ENCODE data around the gene SPON2. TPM values are rescaled to one million over a fixed set of nuclear protein-coding genes. Genes with fewer than 3 reads are reported as not detected.

SPON2 gene
- total RNA-seq, 1 experiment from 2014 or later = 3.1 TPM

GRCh38 chr4:1155314-1155713, 17.1 kb downstream of the SPON2 start:
- H3K27me3 ChIP-seq (replicated peaks; ENCODE audit: control insufficient read depth, insufficient read depth, low read length) = no peaks in the 10 kb centered on the region
- Mint-ChIP-seq H3K27ac (ENCODE audit: unreplicated experiment) (no peak overlapping the region), H3K36me3 (ENCODE audit: insufficient read depth, unreplicated experiment) (no peaks in the 10 kb centered on the region), H3K27me3 (ENCODE audit: insufficient read depth, unreplicated experiment) (peaks cover 17% of the 10 kb centered on the region), H3K4me3 (ENCODE audit: unreplicated experiment) (no peak overlapping the region), H3K4me1 (ENCODE audit: low read depth, unreplicated experiment) (no peaks in the 10 kb centered on the region), H3K9me3 (ENCODE audit: unreplicated experiment) (no peaks in the 10 kb centered on the region)
- peaks cover 7% of the 10 kb centered on the region for H3K9me3 ChIP-seq
- H3K4me3 ChIP-seq (ENCODE audit: low read depth, low read length) = no peak overlapping the region
- no peak for DNase-seq
- no peaks in the 10 kb centered on the region for H3K36me3 ChIP-seq (ENCODE audit: control insufficient read depth, insufficient read depth, low read length)
- H3K4me1 ChIP-seq = no peaks in the 10 kb centered on the region
- BruUV-seq (replicated peaks) = no TSS peak
- POLR2A ChIA-PET = interaction anchor here (0.6 kb wide), 1 partner anchor 193 kb away, joined by 4 read pairs; no protein-coding TSS in a partner anchor
- no peak for TF ChIP-seq CTCF (IDR thresholded peaks at IDR 0.05; ENCODE audit: insufficient read depth in 1 of 2, low read depth in 1 of 2, low read length in 1 of 2, severe bottlenecking in 1 of 2, unreplicated experiment in 1 of 2)
- CTCF ChIA-PET = no interaction called here
- intact Hi-C loops (cut with micrococcal nuclease; ENCODE audit: unreplicated experiment) = no loop called here

- BruUV-seq (replicated peaks) = no TSS peak
- Histone ChIP-seq H3K27me3 (replicated peaks; ENCODE audit: control insufficient read depth, insufficient read depth, low read length) (no peaks in the 10 kb centered on the region), H3K36me3 (ENCODE audit: control insufficient read depth, insufficient read depth, low read length) (no peaks in the 10 kb centered on the region), H3K4me3 (ENCODE audit: low read depth, low read length) (no peak overlapping the region), H3K9me3 (peaks cover 7% of the 10 kb centered on the region), H3K4me1 (no peaks in the 10 kb centered on the region)
- Mint-ChIP-seq H3K4me3 (ENCODE audit: unreplicated experiment) (no peak overlapping the region), H3K4me1 (ENCODE audit: low read depth, unreplicated experiment) (no peaks in the 10 kb centered on the region), H3K36me3 (ENCODE audit: insufficient read depth, unreplicated experiment) (no peaks in the 10 kb centered on the region), H3K27me3 (ENCODE audit: insufficient read depth, unreplicated experiment) (peaks cover 17% of the 10 kb centered on the region), H3K27ac (ENCODE audit: unreplicated experiment) (no peak overlapping the region), H3K9me3 (ENCODE audit: unreplicated experiment) (no peaks in the 10 kb centered on the region)
- intact Hi-C loops (cut with micrococcal nuclease; ENCODE audit: unreplicated experiment) = no loop called here
- ChIA-PET POLR2A (no interaction called here), CTCF (no interaction called here)
- no peak for DNase-seq
- TF ChIP-seq CTCF (IDR thresholded peaks at IDR 0.05; ENCODE audit: insufficient read depth in 1 of 2, low read depth in 1 of 2, low read length in 1 of 2, severe bottlenecking in 1 of 2, unreplicated experiment in 1 of 2) = no peak
Observed at GRCh38 chr4:1154523-1155182, 17.7 kb downstream of the SPON2 start.

- ChIA-PET CTCF (interaction anchor here (0.6 kb wide), 1 partner anchor 19 kb away, joined by 3 read pairs; no protein-coding TSS in a partner anchor), POLR2A (no interaction called here)
- no peak for DNase-seq
- Mint-ChIP-seq H3K36me3 (ENCODE audit: insufficient read depth, unreplicated experiment) (no peaks in the 10 kb centered on the region), H3K9me3 (ENCODE audit: unreplicated experiment) (no peaks in the 10 kb centered on the region), H3K27me3 (ENCODE audit: insufficient read depth, unreplicated experiment) (peaks cover 17% of the 10 kb centered on the region), H3K27ac (ENCODE audit: unreplicated experiment) (no peak overlapping the region), H3K4me1 (ENCODE audit: low read depth, unreplicated experiment) (no peaks in the 10 kb centered on the region), H3K4me3 (ENCODE audit: unreplicated experiment) (no peak overlapping the region)
- Histone ChIP-seq H3K4me3 (ENCODE audit: low read depth, low read length) (no peak overlapping the region), H3K4me1 (no peaks in the 10 kb centered on the region), H3K36me3 (ENCODE audit: control insufficient read depth, insufficient read depth, low read length) (no peaks in the 10 kb centered on the region), H3K27me3 (replicated peaks; ENCODE audit: control insufficient read depth, insufficient read depth, low read length) (no peaks in the 10 kb centered on the region), H3K9me3 (peaks cover 7% of the 10 kb centered on the region)
- BruUV-seq (replicated peaks) = no TSS peak
- no peak for TF ChIP-seq CTCF (IDR thresholded peaks at IDR 0.05; ENCODE audit: insufficient read depth in 1 of 2, low read depth in 1 of 2, low read length in 1 of 2, severe bottlenecking in 1 of 2, unreplicated experiment in 1 of 2)
- intact Hi-C loops (cut with micrococcal nuclease; ENCODE audit: unreplicated experiment) = no loop called here
Observed at GRCh38 chr4:1154126-1154522, 18.3 kb downstream of the SPON2 start.
